HG03139 (cell line): ENCODE results near the gene IFT52.

ENCODE experiments used
- ATAC-seq: cut with Tn5 transposase; IDR thresholded peaks from one replicate; pipeline ENCODE4 v1.9.1; 2021; ENCODE audit not compliant: unreplicated experiment

IFT52 gene

GRCh38 chr20:43590392-43591303, at the start of gene IFT52:
IFT52 (plus strand) TSS chr20:43590937; CDS start chr20:43594699, 3,762 bp downstream.
- peak; percentile 98 for ATAC-seq

GRCh38 chr20:43541214-43541613, 49.5 kb upstream of the IFT52 start:
- ATAC-seq = no peak

GRCh38 chr20:43542161-43542560, 48.6 kb upstream of the IFT52 start:
- ATAC-seq = no peak

- no peak for ATAC-seq
These were observed 48.1 kb upstream of the IFT52 start for GRCh38 chr20:43542674-43543073.

- ATAC-seq = no peak
These were observed 47.6 kb upstream of the IFT52 start for GRCh38 chr20:43543138-43543537.

GRCh38 chr20:43544501-43544900, 46.2 kb upstream of the IFT52 start:
- no peak for ATAC-seq

GRCh38 chr20:43545837-43546578, 44.7 kb upstream of the IFT52 start:
- ATAC-seq = no peak

- no peak for ATAC-seq
These were observed 42.4 kb upstream of the IFT52 start for GRCh38 chr20:43548273-43548880.

GRCh38 chr20:43549416-43550065, 41.2 kb upstream of the IFT52 start:
- ATAC-seq = no peak

- ATAC-seq = no peak
These were observed 40.3 kb upstream of the IFT52 start for GRCh38 chr20:43550456-43550855.

- no peak for ATAC-seq
These were observed 36.4 kb upstream of the IFT52 start for GRCh38 chr20:43554369-43554768.

GRCh38 chr20:43558412-43559146, 32.2 kb upstream of the IFT52 start, which contains the start of gene SGK2:
SGK2 (plus strand) TSS chr20:43559027; CDS start chr20:43566496, 7,469 bp downstream.
- no peak for ATAC-seq

GRCh38 chr20:43559147-43559987, 31.4 kb upstream of the IFT52 start:
- ATAC-seq = no peak

- no peak for ATAC-seq
These were observed 29.8 kb upstream of the IFT52 start for GRCh38 chr20:43560974-43561373.

- no peak for ATAC-seq
These were observed 27.3 kb upstream of the IFT52 start for GRCh38 chr20:43563429-43563828.

GRCh38 chr20:43563991-43564390, 26.7 kb upstream of the IFT52 start:
- no peak for ATAC-seq

- no peak for ATAC-seq
These were observed 26.3 kb upstream of the IFT52 start for GRCh38 chr20:43564455-43564854.

GRCh38 chr20:43564993-43565757, 25.6 kb upstream of the IFT52 start:
- no peak for ATAC-seq

GRCh38 chr20:43565758-43566104, 25.0 kb upstream of the IFT52 start:
- no peak for ATAC-seq
